HG03457 (cell line): ENCODE data around the gene ZP2.
"Not testable (repeated sequence)": the region's sequence is repeated elsewhere in the genome, so short reads cannot be mapped to it uniquely, and the experiment has no call there.

ENCODE experiments used
- ATAC-seq: cut with Tn5 transposase; IDR thresholded peaks from one replicate; pipeline ENCODE4 v1.9.1; 2021; ENCODE audit warnings: moderate number of reproducible peaks; ENCODE audit not compliant: unreplicated experiment

The ZP2 gene

GRCh38 chr16:21153124-21153729, 58.1 kb downstream of the ZP2 start:
- ATAC-seq: not testable (repeated sequence)

GRCh38 chr16:21152160-21153030, 59.0 kb downstream of the ZP2 start:
- not testable (repeated sequence) for ATAC-seq

- ATAC-seq: no peak
Observed at GRCh38 chr16:21150375-21151001, 60.9 kb downstream of the ZP2 start, which contains the start of gene DNAH3. DNAH3 (minus strand) TSS chr16:21150846; CDS start chr16:21150319, 527 bp downstream.
